Omental fat pad (tissue), 4 donors: ENCODE results near the gene ARHGEF5. TPM values are rescaled to one million over a fixed set of nuclear protein-coding genes. Genes with fewer than 3 reads are reported as not detected.

Experiments used
- ATAC-seq: fragments of 150-250 bp; one replicate; pipeline ENCODE4 v1.9.1; 2016; ENCODE audit warnings: mild to moderate bottlenecking, moderate library complexity; ENCODE audit not compliant: low FRiP score
- DNase-seq: peaks from one replicate; pipeline ENCODE4 v3.0.0-alpha.2; 2019; ENCODE audit warnings: low spot score
- total RNA-seq, 4 donors: library from RNA; depleted of rRNA; stranded (reverse); fragments of >200 nt; gene quantifications; one replicate each; pipeline ENCODE4 v1.1.0, GENCODE V29; 2016
- TF ChIP-seq, protein P1 (sequence below), 3 donors: fragments of 450-650 bp; IDR thresholded peaks; one replicate each; pipeline ENCODE4 v1.5.1; 2016 to 2017; ENCODE audit warnings: antibody characterized with exemption in 3 of 3, mild to moderate bottlenecking in 3 of 3, moderate library complexity in 2 of 3

Gene ARHGEF5
- total RNA-seq, 4 donors from 2014 or later = 6.6 to 21.3 (median 9.7) TPM

DNA sequence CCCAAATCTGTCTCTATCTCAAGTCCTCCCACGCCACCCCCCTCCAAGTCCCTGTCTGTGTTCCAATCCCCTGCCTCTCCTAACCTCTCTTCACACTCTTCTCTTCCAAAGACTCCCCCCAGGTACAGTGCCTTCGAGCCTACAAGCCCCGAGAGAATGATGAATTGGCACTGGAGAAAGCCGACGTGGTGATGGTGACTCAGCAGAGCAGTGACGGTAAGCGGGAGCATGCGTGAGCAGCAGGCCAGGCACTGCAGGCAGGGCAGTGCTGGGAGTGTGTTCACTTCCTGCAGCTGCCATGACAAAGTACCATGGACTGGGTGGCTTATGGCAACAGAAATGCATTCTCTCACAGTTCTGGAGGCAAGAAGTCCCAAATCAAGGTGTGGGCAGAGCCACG lies 23.4 kb downstream of the ARHGEF5 start:
- TF ChIP-seq, protein P1, sequence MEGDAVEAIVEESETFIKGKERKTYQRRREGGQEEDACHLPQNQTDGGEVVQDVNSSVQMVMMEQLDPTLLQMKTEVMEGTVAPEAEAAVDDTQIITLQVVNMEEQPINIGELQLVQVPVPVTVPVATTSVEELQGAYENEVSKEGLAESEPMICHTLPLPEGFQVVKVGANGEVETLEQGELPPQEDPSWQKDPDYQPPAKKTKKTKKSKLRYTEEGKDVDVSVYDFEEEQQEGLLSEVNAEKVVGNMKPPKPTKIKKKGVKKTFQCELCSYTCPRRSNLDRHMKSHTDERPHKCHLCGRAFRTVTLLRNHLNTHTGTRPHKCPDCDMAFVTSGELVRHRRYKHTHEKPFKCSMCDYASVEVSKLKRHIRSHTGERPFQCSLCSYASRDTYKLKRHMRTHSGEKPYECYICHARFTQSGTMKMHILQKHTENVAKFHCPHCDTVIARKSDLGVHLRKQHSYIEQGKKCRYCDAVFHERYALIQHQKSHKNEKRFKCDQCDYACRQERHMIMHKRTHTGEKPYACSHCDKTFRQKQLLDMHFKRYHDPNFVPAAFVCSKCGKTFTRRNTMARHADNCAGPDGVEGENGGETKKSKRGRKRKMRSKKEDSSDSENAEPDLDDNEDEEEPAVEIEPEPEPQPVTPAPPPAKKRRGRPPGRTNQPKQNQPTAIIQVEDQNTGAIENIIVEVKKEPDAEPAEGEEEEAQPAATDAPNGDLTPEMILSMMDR (IDR thresholded peaks at IDR 0.05) = no peak
- DNase-seq = no peak
- no peak for ATAC-seq

DNA sequence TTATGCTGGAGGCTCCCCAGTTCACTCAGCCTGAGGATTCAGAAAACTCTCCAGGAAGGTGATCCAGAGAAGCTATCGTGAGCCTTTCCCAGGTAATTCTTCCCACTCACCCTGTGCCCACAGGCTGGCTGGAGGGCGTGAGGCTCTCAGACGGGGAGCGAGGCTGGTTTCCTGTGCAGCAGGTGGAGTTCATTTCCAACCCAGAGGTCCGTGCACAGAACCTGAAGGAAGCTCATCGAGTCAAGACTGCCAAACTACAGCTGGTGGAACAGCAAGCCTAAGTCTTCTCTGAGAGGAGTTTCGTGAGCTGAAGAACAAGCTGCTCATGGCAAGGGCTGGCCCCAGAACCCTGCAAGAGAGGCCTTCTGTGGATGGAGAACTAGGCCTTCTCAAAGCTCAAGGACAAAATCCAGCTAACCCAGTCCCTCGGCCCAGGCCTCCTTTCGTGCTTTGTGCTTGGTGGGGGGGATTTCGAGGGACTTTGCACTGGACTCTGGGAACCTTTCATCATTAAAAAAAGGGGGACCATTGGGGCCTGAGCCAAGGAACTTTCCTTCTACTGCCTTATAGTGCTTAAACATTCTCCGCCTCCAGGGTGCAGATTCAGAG lies 24.7 kb downstream of the ARHGEF5 start:
- DNase-seq = no peak
- TF ChIP-seq, protein P1 (IDR thresholded peaks at IDR 0.05) = no peak
- no peak for ATAC-seq

DNA sequence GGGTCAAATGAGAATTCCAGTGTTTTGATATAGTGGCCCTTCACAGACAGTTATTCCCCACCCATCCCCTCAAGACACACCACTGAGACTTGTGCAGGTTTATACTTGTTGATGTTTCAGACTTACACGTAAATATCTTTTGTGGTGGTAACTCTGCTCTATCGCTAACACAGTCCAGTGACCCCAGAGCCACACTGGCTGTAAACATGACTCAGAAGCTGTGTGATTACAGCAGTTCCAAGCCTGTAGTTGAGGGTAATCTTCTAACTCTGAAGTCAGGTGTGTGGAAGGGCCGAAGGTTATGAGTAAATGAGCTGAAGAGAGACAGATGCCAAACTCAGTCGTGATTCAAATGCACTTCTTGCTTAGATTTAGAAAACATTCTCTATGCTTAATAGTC lies 28.9 kb downstream of the ARHGEF5 start:
- DNase-seq (no peak), ATAC-seq (peak; percentile 37)
- TF ChIP-seq, protein P1 (IDR thresholded peaks at IDR 0.05) = no peak

DNA sequence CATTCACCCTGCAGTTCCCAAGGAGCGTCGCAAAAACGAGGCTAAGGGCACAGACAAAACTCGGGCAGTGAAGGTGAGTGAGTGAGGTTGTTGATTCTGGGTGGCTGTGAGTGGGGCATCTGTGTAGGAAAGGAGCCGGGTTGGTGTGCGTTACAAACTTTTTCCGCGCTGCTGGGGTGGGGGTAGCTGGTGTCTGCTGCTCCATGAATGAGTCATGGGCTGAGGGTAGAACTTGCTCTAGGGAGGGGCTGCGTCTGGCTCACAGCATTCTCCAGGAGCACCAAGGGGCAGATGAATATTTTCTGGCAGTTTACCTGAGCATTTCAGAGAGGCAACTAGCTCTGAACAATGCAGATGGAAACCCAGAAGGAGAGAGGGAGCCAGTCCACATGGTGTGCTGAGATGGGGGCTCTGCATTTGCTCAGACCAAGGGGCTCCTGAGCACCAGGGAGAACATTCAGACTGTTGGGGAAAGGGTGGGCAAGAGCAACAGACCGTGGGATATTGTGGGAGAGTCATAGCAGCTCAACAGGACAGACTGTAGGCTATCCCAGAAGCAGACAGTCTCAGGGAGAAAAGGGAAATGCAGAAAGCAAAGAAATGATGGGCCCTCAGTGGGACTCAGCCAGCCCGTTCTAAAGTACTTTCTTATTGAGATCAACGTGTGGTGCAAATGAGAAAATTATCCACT lies 29.5 kb downstream of the ARHGEF5 start:
- no peak for DNase-seq
- TF ChIP-seq, protein P1 (IDR thresholded peaks at IDR 0.05) = no peak
- ATAC-seq = peak; percentile 91

DNA sequence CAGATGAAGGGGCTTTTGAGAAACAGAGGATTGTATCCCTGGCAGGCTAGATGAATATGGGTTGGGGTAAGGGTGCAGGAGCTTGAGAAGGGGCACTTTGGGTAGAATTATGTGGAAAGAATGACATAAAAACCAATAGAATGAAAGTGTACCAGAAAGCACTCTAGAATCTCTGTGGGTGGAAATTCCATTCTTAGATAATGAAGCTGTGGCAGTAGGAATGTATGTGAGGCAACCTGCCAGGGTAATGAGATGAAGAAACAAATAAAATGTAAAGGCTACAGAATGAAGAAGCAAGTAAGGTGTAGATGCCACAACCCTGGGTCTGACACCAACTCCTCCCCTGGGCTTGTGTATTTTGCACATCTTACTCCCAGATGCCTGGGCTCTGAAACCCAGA lies 31.5 kb downstream of the ARHGEF5 start:
- TF ChIP-seq, protein P1 (IDR thresholded peaks at IDR 0.05) = no peak
- ATAC-seq = no peak

DNA sequence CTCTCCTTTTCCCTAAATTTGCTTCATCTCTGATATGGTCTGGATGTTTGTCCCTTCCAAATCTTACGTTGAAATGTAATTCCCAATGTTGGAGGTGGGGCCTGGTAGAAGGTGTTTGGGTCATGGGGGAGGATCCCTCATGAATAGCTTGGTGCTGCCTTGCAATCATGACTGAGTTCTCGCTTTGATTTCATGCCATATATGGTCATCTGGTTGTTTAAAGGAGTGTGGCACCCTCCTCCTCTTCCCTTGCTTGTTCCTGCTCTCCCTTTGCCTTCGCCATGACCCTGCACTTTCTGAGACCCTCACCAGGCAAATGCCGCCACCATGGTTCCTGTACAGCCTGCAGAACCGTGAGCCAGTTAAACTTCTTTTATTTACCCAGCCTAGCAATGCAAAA lies 33.7 kb downstream of the ARHGEF5 start:
- TF ChIP-seq, protein P1 (IDR thresholded peaks at IDR 0.05) = no peak
- no peak for ATAC-seq

More for the DNA sequence above, 31.5 kb downstream of the ARHGEF5 start:
- DNase-seq = no peak

DNA sequence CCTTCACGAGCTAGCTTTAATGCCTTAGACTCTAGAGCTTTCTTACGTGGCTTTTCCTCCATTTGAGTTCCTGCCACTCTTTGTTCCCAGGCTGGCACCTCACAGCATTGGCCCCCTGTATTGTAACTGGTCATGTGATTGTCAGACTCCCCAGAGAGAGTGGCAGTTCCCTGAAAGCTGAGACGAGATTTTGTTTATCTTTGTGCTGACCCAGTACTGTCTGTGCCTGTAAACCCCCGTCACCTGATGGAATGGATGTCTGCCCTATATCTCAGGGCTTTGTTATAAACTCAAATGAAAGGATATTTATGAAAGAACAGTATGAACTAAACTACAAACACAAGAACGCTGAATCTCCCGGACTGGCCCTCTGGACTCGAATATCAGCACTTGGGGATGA lies 35.3 kb downstream of the ARHGEF5 start:
- no peak for DNase-seq
- TF ChIP-seq, protein P1 (IDR thresholded peaks at IDR 0.05) = no peak
- ATAC-seq = no peak

More for the DNA sequence above, 33.7 kb downstream of the ARHGEF5 start:
- no peak for DNase-seq
